ENCODE measurements around the gene CCL23.

The CCL23 gene

GRCh38 chr17:36030956-36031355, 13.2 kb upstream of the CCL23 start (continued):
- TF ChIP-seq ZNF26 (tag by site-specific recombination; IDR thresholded peaks at IDR 0.05): no peak

GRCh38 chr17:36027761-36028160, 10.0 kb upstream of the CCL23 start:
- CTCF ChIA-PET: interaction anchor here (2.0 kb wide), 1 partner anchor 121 kb away, joined by 12 read pairs; no protein-coding TSS in a partner anchor
- Histone ChIP-seq H3K4me3 (ENCODE audit: low read depth, low read length) (no peak overlapping the region), H3K27ac (ENCODE audit: extremely low read depth, low read depth, low read length) (no peak overlapping the region), H3K4me1 (ENCODE audit: control insufficient read depth, insufficient read depth, low read length) (no peaks in the 10 kb centered on the region), H3K36me3 (ENCODE audit: control insufficient read depth in 2 of 2, insufficient read depth in 1 of 2, low read length in 2 of 2) (no peaks in the 10 kb centered on the region), H3K9me3 (ENCODE audit: control insufficient read depth, insufficient read depth, low read depth, low read length) (no peaks in the 10 kb centered on the region)
- no peak for TF ChIP-seq PRDM10 (tag by site-specific recombination; IDR thresholded peaks at IDR 0.05)
- TF ChIP-seq ZBTB21 (tag by site-specific recombination; IDR thresholded peaks at IDR 0.05): no peak
- no peak for TF ChIP-seq AEBP2 (tag by site-specific recombination; IDR thresholded peaks at IDR 0.05; ENCODE audit: borderline replicate concordance)
- no peak for TF ChIP-seq ZNF654 (tag by site-specific recombination; IDR thresholded peaks at IDR 0.05; ENCODE audit: low read depth)
- POLR2A ChIA-PET: no interaction called here

- Histone ChIP-seq H3K27ac (ENCODE audit: extremely low read depth, low read depth, low read length) (no peak overlapping the region), H3K4me1 (ENCODE audit: control insufficient read depth, insufficient read depth, low read length) (no peaks in the 10 kb centered on the region), H3K9me3 (ENCODE audit: control insufficient read depth, insufficient read depth, low read depth, low read length) (no peaks in the 10 kb centered on the region), H3K36me3 (ENCODE audit: control insufficient read depth in 2 of 2, insufficient read depth in 1 of 2, low read length in 2 of 2) (no peaks in the 10 kb centered on the region), H3K4me3 (ENCODE audit: low read depth, low read length) (no peak overlapping the region)
- POLR2A ChIA-PET: no interaction called here
- CTCF ChIA-PET: interaction anchor here (1.4 kb wide), 1 partner anchor 55 kb away, joined by 7 read pairs; no protein-coding TSS in a partner anchor
- TF ChIP-seq ZNF184 (tag by site-specific recombination; IDR thresholded peaks at IDR 0.05): no peak
- no peak for TF ChIP-seq ZSCAN4 (tag by site-specific recombination; IDR thresholded peaks at IDR 0.05)
- TF ChIP-seq ZNF830 (tag by site-specific recombination; IDR thresholded peaks at IDR 0.05; ENCODE audit: low read depth): no peak
- TF ChIP-seq ZNF692 (tag by site-specific recombination; IDR thresholded peaks at IDR 0.05): no peak
- no peak for TF ChIP-seq PRDM6 (tag by site-specific recombination; IDR thresholded peaks at IDR 0.05)
- no peak for TF ChIP-seq HIC1 (tag by site-specific recombination; IDR thresholded peaks at IDR 0.05)
- TF ChIP-seq ZNF791 (tag by site-specific recombination; IDR thresholded peaks at IDR 0.05): no peak
- no peak for TF ChIP-seq ZNF596 (tag by site-specific recombination; IDR thresholded peaks at IDR 0.05)
- TF ChIP-seq ZNF148 (tag by site-specific recombination; IDR thresholded peaks at IDR 0.05; ENCODE audit: borderline replicate concordance): no peak
Observed at GRCh38 chr17:36024106-36024869, 6.5 kb upstream of the CCL23 start.

All from HEK293 (cell line).